KOPT-K1 (cell line): ENCODE results near the gene LPP.

Experiments
- H3K27ac ChIP-seq: fragments of 200-600 bp; sonication (generic); 2 replicates; pipeline ENCODE4 v1.5.1; 2016; ENCODE audit warnings: antibody characterized with exemption, mild to moderate bottlenecking, low read depth, low read length; ENCODE audit not compliant: poor library complexity, severe bottlenecking
- H3K36me3 ChIP-seq: fragments of 200-600 bp; sonication (generic); 2 replicates; pipeline ENCODE4 v1.5.1; 2017; ENCODE audit warnings: antibody characterized with exemption, mild to moderate bottlenecking, low read length, moderate library complexity; ENCODE audit not compliant: insufficient read depth
- H3K9me3 ChIP-seq: fragments of 200-600 bp; sonication (generic); 2 replicates; pipeline ENCODE4 v1.5.1; 2017; ENCODE audit warnings: antibody characterized with exemption, low read length, mild to moderate bottlenecking; ENCODE audit not compliant: insufficient read depth, poor library complexity, severe bottlenecking

The LPP gene

DNA sequence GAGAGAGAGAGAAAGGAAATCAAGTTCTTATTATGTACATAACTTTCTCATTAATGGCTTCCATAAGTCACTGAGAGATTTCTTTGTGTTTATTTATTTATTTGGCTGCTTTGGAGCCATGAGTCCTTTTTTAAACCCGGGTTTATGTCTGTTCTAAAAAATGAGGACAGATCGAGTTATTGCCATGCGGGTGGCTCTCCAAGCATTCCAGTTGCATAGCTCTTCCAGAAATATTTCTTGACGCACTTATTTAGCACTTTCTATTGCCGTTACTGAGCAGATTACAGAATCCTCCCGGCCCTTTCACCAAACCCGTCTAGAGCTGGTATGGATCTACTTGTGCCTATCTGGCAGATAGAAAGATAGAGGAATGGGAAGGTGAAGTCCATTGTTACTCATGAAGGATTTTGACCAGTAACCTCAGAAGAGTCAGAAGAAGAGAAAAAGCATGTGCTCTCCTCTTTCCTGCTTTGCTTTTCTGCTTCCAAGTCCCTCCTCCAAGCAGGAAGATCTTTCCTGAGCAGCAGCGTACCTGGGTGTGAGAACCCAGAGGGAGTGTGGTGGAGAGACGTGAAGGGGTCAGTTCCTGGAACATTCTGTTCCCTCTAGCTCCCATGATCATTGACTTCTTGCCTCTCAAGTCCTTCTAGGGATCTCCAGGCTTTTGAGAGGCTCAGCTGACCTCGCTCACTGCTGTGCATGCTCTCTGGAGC, 112.8 kb downstream of the LPP start:
- H3K27ac ChIP-seq, result no peak overlapping the region

DNA sequence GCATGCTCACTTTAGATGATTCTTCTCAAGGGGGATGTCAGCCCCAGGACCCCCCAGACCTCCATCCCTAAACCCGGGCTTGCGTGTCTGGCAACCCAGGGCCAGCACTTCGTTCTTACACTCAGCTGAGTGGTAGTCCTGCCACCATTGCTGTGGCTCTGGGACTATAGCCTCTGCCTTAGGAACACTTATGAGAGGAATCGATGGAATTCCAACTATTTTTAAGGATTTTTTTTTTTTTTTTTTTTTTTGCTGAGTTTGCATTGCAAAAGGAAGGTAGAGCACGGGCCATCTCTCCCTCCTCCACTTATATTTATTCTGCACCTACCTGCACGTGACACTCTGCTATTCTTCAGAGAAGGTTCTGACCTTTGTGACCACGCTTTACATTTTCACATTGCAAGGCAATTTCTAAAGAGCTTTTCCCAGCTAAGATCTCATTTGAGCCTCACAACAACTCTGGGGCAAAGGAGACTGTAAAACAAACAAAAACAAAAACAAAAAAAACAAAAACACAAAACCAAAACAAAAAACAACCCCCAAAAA, 113.9 kb downstream of the LPP start:
- Histone ChIP-seq H3K9me3 (no peaks in the 10 kb centered on the region), H3K27ac (no peak overlapping the region), H3K36me3 (no peaks in the 10 kb centered on the region)

More for the DNA sequence above, 112.8 kb downstream of the LPP start:
- H3K36me3 ChIP-seq, result no peaks in the 10 kb centered on the region
- no peaks in the 10 kb centered on the region for H3K9me3 ChIP-seq

DNA sequence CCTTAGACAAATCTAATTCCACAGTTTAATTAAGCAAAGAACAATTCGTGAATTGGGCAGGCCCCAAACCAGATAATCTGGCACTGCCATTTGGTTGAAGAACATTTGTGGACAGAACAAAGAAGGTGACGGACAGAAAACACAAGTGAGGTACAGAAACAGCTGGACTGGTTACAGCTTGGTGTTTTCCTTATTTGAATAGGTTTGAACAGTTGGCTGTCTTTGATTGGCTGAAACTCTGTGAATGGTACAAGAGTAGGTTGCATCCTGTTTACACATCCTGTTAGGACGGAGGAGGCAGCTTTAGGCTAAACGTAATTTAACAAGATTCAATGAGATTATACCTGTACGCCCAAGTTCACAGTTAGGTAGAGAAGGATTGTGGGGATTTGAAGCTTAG, 114.4 kb downstream of the LPP start:
- Histone ChIP-seq H3K9me3 (no peaks in the 10 kb centered on the region), H3K27ac (no peak overlapping the region), H3K36me3 (no peaks in the 10 kb centered on the region)

DNA sequence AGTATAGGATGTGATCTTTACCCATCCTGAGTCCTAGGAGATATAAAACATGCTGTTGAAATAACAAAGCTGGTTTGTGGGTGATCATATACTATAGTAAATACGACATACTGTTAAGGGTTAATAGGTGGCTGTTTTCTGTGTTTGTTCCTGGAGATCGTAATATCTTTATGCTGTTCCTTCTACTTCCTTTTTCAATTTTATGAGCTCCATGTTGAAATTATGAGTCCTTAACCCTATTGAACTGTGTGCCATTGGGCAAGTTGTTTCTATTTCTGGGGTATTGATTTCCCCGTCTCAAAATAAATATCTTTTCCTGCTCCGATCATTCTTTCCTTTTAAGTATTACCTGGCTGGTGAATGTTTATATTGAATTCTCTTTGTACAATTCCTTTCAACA, 115.1 kb downstream of the LPP start:
- Histone ChIP-seq H3K9me3 (no peaks in the 10 kb centered on the region), H3K27ac (no peak overlapping the region), H3K36me3 (no peaks in the 10 kb centered on the region)

DNA sequence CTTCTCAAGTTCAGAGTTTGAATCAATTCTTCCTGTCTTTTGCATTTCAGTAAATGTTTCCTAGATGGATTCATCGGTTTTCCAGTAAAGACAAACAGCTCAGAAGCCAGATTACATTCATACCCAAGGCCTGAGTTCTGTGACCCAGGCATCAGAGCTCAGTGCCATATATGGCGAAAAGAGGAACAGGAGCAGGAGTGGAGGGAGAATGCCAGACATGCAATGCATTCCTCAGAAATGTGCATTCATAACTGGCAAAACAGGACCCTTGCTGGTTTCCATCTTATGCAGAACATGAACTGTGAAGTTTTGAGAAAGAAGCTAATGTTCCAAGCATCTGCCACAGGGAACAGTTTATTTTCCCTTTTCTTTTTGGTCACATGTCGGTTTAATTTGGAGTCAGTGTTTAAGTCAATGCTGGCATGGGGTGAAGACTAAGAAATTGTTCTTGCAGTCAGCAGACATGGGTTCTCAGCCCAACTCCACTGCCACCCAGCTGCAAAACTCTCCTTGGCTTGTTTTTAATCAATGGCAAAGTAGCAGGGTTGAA, 116.5 kb downstream of the LPP start:
- Histone ChIP-seq H3K9me3 (no peaks in the 10 kb centered on the region), H3K36me3 (no peaks in the 10 kb centered on the region), H3K27ac (no peak overlapping the region)

DNA sequence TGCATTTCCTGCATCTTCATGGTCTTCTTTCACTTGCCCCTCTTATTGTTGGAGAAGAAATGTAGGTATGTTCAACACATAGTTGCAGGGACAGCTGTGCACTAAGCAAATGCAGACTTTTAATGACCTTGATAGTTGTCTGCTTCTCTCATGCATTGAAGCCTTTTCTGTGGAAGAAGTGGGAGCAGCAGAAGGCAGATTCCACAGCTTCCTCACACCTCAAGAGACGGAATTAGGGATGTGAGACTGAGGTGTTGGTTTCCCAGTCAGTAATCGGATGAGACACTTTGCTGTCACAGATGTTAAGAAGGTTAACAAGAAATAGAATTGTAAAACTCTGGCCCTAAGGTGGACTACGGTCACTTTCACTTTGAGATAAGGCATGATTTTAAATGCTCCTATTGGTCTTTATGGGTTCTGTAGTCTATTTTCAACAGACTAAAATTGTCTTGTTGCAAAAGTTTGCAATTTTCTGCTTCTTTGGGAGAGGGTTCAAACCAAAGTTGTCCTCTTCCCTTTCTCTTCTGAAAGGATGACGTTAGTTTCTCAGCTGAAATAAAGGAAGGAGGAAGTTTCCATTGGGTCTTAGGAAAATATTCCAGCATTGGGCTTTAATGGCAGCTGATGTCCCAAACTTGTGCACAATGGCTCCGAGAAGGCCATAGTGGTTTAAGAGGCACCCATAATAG, 117.4 kb downstream of the LPP start:
- Histone ChIP-seq H3K27ac (no peak overlapping the region), H3K36me3 (no peaks in the 10 kb centered on the region), H3K9me3 (no peaks in the 10 kb centered on the region)

DNA sequence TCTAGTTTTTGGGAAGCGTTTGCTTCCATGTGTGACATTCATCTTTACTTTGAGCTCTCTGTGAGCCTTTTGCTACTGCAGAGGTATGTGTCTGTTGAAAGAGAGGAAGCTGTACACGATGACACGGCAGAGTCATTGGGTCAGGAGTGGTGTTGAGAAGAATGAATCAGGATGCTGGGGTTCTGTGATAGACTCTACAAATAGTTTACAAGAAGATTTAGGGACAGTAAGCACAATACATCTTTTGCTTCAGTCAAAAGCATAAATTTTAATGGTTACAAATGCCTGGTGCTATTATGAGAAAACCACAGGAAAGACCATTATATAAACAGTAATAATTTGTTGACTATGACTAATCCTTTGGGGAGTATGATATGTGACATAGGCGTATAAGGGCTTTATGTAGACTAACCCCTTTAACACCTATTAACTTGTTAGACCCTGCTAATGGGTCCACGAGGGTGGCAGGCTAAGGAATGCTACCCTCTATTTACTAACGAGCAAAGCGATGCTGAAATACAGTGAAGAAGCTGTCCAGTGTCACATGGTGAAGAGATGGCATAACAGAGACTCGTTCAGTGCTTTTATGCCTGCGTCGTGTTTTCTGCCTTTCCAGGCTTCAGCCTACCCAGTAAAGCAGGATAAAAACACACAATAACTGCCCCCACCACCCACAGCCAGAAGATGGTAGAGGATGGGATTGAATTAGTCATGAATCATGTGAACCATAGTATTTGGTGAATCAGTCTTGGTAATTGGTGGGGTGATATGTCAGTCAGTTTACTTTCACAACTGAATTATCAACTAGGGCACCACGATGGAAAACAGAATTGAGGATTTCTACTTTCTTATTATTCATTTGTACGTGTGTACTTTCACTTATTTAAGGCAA, 118.8 kb downstream of the LPP start:
- H3K9me3 ChIP-seq, result no peaks in the 10 kb centered on the region
- H3K27ac ChIP-seq, result no peak overlapping the region
- H3K36me3 ChIP-seq, result no peaks in the 10 kb centered on the region

DNA sequence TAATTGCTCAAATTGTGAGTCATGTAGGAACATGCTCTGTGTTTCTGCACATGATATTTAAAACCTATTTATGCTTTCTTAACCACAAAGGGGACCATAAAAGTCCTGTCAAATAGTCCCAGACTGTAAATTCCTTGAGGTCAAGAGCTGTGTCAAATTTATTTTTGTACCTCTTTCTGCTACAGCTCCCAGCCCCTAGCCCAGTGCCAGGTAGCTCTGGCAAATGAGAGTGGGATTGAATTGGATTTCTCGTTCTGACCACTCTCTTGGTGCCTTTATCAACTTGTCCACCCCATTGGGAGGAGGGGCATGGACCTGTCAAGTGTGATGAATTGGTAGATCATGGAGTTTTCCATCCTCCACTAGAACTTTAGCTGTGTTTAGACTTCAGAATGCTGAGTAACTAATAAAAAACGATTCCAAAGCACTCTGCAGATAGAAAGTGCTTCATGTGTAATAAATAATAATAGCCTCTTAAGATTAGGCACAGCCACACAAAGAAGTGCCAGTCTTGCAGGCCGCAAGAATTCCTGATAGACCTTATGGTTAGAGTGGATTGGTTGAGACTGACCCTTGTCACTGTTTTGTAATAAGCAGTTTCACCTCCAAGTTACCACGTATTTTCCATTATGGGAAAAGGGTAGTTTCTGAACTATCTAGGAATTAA, 120.4 kb downstream of the LPP start:
- Histone ChIP-seq H3K36me3 (no peaks in the 10 kb centered on the region), H3K9me3 (no peaks in the 10 kb centered on the region), H3K27ac (no peak overlapping the region)

DNA sequence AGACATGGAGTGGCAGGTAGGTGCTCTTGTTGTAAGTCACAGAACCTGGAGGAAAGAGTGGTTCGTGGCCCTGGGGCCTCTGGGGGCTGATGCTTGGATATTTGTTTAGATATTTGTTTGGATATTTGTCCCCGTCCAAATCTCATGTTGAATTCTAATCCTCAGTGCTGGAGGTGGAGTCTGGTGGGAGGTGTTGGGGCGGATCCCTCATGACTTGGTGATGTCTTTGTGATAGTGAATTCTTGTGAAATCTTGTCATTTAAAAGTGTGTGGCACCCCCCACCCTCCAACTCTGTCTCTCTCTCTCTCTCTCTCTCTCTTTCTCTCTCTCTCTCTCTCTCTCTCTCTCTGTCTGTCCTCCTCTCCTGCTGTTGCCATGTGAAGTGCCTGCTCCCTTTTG, 122.4 kb downstream of the LPP start:
- no peak overlapping the region for H3K27ac ChIP-seq
- H3K36me3 ChIP-seq, result no peaks in the 10 kb centered on the region
- no peaks in the 10 kb centered on the region for H3K9me3 ChIP-seq

DNA sequence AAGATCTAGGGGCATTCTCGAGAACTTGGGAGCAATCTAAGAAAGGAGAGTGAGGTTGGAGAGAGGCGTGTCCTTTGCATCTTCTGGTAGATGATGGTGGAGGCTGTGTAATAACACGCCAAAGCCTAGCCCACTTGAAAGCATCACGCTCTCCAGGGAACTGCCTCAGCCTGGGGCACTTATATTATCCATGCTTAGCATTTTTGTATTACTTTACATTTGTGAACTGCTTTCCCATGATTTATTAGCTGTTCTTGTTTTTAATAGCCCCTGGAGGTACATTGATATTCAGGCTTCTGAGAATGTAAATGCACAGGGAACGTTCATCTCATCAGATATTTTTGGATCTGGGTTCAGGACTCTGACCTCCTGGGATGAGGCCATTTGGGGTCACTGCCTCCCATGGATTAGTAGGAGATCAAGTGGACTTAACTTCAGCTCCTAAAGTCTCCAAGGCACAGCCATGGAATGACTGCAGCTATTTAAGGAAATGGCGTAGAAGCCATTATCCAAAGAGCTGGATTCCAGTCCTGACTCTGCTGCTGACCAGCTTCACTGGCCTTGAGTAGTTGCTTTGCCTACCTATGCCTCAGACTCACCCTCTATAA, 124.9 kb downstream of the LPP start:
- H3K27ac ChIP-seq, result no peak overlapping the region
- no peaks in the 10 kb centered on the region for H3K36me3 ChIP-seq
- no peaks in the 10 kb centered on the region for H3K9me3 ChIP-seq

DNA sequence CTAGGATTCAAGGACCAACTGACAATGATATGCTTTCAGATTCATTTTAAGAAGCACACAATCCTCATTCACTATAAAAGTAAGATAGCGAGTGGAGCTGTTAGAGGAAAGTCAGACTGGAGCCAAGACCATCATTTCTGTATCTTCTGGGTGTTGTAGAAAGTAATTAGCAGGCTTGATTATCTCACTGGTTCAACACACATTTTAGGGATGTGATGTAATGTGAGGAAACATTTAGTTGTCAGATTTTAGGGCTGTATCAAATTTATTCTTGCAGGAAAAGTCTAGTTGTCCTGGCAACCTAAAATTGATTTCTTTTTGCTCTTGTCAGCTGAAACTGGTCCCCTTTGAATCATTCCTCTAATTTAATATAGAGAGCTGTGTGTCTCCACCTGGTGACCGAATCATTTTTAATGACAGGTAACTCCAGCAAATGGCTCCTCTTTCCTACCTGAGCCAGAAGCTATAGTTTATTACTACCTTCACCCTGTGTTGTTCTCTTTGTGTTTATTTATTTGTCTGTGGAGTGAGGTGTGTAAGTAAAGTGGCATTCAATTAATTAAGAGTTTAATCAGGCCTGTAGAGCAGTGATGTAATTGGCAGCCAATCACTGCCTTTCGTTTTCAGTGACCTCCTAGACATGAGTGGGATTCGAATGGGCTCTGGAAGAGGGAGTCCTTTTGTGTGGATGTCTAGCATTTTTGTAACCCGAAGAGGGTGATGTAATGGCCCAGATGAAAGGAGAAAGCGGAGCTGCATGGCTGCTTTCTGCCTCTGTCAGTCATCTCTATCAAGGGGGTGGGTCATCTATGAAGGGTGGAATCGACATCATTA, 125.8 kb downstream of the LPP start:
- Histone ChIP-seq H3K27ac (no peak overlapping the region), H3K9me3 (no peaks in the 10 kb centered on the region), H3K36me3 (no peaks in the 10 kb centered on the region)

DNA sequence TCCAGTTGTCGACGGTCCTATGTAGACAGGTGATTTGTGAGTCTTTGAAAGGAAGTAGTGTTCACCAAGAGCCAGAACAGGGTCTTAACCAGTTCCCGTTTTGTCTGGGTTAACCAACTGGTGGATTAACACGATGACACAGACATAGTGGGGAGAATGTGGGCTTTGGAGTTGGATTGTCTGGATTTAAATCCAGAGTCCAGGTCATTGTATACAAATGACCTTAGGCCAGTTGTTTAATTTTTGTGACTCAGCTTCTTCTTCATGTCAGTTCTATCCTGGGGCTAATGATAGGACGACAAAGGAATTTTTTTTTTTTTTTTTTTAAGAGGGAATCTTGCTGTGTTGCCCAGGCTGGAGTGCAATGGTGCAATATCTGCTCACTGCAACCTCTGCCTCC, 126.7 kb downstream of the LPP start:
- Histone ChIP-seq H3K9me3 (no peaks in the 10 kb centered on the region), H3K27ac (no peak overlapping the region), H3K36me3 (no peaks in the 10 kb centered on the region)

DNA sequence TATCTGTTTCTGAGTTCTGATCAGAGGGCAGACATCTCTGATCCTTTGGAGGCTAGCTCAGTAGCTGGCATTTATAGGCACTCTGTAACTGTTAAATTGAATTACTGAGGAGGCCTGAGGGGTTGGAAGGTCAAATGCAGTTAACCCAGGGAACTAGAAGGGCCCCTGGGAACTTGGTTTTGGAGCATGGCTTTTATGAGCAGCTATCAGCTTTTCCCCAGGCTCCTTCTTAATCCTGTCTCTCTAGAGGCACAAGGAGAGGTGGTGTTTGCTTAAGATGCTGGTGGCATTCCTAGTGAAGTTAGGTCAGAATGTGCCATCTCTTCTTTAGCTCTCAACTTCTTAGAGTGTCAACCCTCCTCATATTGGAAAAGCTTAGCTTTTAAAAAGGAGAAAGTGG, 128.9 kb downstream of the LPP start:
- no peaks in the 10 kb centered on the region for H3K36me3 ChIP-seq
- no peaks in the 10 kb centered on the region for H3K9me3 ChIP-seq
- H3K27ac ChIP-seq, result no peak overlapping the region
